Measurements from ENCODE around the gene LBHD1. TPM values are rescaled to one million over a fixed set of nuclear protein-coding genes. Genes with fewer than 3 reads are reported as not detected.

Gene LBHD1
- total and polyA plus RNA-seq, 2 of the 13 experiments (the other 11 are each of a cell fraction or from before 2014, with no cell fraction given): 3.2 to 3.7 TPM

GRCh38 chr11:62671608-62672389, at the start of gene LBHD1, which contains the start of gene UQCC3 (continued):
- no peak for TF ChIP-seq PPARG (CRISPR knock-in tag; conservative IDR thresholded peaks at IDR 0.05)
- TF ChIP-seq ZNF44 (CRISPR knock-in tag; IDR thresholded peaks at IDR 0.05): peak; percentile 27; the same call in 1 of the 2 replicates
- no peak for TF ChIP-seq ZNF878 (CRISPR knock-in tag; IDR thresholded peaks at IDR 0.05)
- 0 out of 2 replicates have a peak, but pooled peaks have one; percentile 63 for TF ChIP-seq STAT6 (CRISPR knock-in tag; IDR thresholded peaks at IDR 0.05; ENCODE audit: borderline replicate concordance)
- TF ChIP-seq ZNF549 (CRISPR knock-in tag; IDR thresholded peaks at IDR 0.05): no peak
- peak; percentile 92 for TF ChIP-seq SPEN (CRISPR knock-in tag; IDR thresholded peaks at IDR 0.05; ENCODE audit: low read depth)
- no peak for TF ChIP-seq ZUFSP (CRISPR knock-in tag; IDR thresholded peaks at IDR 0.05; ENCODE audit: borderline replicate concordance)
- TF ChIP-seq SP2 (CRISPR knock-in tag; IDR thresholded peaks at IDR 0.05): no peak; the same call in none of the 2 replicates
- TF ChIP-seq PCBP1 (IDR thresholded peaks at IDR 0.05; ENCODE audit: borderline replicate concordance, low read depth, low read length): no peak
- TF ChIP-seq SMARCE1 (IDR thresholded peaks at IDR 0.05; ENCODE audit: borderline replicate concordance): no peak
- no peak for TF ChIP-seq SALL2 (CRISPR knock-in tag; IDR thresholded peaks at IDR 0.05)
- TF ChIP-seq ATF5 (CRISPR knock-in tag; IDR thresholded peaks at IDR 0.05; ENCODE audit: low read depth): no peak
- TF ChIP-seq KLF13 (CRISPR knock-in tag; IDR thresholded peaks at IDR 0.05): 0 out of 2 replicates have a peak, but pooled peaks have one; percentile 82
- TF ChIP-seq ZNF333 (CRISPR knock-in tag; IDR thresholded peaks at IDR 0.05; ENCODE audit: borderline replicate concordance): no peak; the same call in 1 of the 2 replicates
- no peak for TF ChIP-seq U2AF2 (IDR thresholded peaks at IDR 0.05; ENCODE audit: low read depth, low read length)
- TF ChIP-seq ZNF512 (CRISPR knock-in tag; IDR thresholded peaks at IDR 0.05): 0 out of 2 replicates have a peak, but pooled peaks have one; percentile 36
- TF ChIP-seq PREB (CRISPR knock-in tag; IDR thresholded peaks at IDR 0.05): no peak
- 0 out of 2 replicates have a peak, but pooled peaks have one; percentile 4 for TF ChIP-seq STAG1 (CRISPR knock-in tag; IDR thresholded peaks at IDR 0.05)
- no peak for TF ChIP-seq MED13 (CRISPR knock-in tag; IDR thresholded peaks at IDR 0.05)
- no peak for TF ChIP-seq CERS6 (CRISPR knock-in tag; IDR thresholded peaks at IDR 0.05)

Data from HepG2 (cell line).